Endothelial cell of umbilical vein (primary cell): ENCODE measurements around the gene NOP58.

Experiments used
- EZH2 ChIP-seq: IDR thresholded peaks from 2 replicates; pipeline ENCODE4 v1.6.1; 2012; ENCODE audit warnings: borderline replicate concordance, low read depth, mild to moderate bottlenecking, moderate library complexity, low read length, inconsistent platforms; ENCODE audit not compliant: severe bottlenecking
- GATA2 ChIP-seq: IDR thresholded peaks from 2 replicates; pipeline ENCODE4 v1.7.0; 2011; ENCODE audit warnings: low read depth, mild to moderate bottlenecking, moderate library complexity, mixed read lengths, low read length; ENCODE audit not compliant: insufficient read length, insufficient read depth
- JUN ChIP-seq: IDR thresholded peaks from 2 replicates; pipeline ENCODE4 v1.6.1; 2011; ENCODE audit warnings: borderline replicate concordance, low read depth; ENCODE audit not compliant: insufficient read length, insufficient read depth
- MAX ChIP-seq: IDR thresholded peaks from 2 replicates; pipeline ENCODE4 v1.6.1; 2011; ENCODE audit not compliant: insufficient read depth, insufficient read length
- MYC ChIP-seq: IDR thresholded peaks from one replicate; pipeline ENCODE4 v1.6.1; 2011; ENCODE audit warnings: mild to moderate bottlenecking, low read depth, low read length
- POLR2A ChIP-seq: IDR thresholded peaks from 2 replicates; pipeline ENCODE4 v1.6.1; 2012; ENCODE audit warnings: low read depth, mild to moderate bottlenecking, control low read depth, low read length
- POLR2AphosphoS5 ChIP-seq: IDR thresholded peaks from 2 replicates; pipeline ENCODE4 v1.6.1; 2012; ENCODE audit warnings: low read depth, mild to moderate bottlenecking, control low read depth, low read length, moderate library complexity; ENCODE audit not compliant: insufficient read depth
- TF ChIP-seq, protein P1 (sequence below), 2 donors: IDR thresholded peaks; 1 replicate in 1 of 2; 2 replicates in 1 of 2; pipeline ENCODE4 v1.5.1; 2011; ENCODE audit warnings: low read length in 2 of 2, mild to moderate bottlenecking in 2 of 2, moderate library complexity in 2 of 2, control low read depth in 1 of 2, inconsistent platforms in 1 of 2, low read depth in 1 of 2; ENCODE audit not compliant: insufficient read depth in 1 of 2; ENCODE audit errors: extremely low read depth in 1 of 2

- TF ChIP-seq, protein P1, sequence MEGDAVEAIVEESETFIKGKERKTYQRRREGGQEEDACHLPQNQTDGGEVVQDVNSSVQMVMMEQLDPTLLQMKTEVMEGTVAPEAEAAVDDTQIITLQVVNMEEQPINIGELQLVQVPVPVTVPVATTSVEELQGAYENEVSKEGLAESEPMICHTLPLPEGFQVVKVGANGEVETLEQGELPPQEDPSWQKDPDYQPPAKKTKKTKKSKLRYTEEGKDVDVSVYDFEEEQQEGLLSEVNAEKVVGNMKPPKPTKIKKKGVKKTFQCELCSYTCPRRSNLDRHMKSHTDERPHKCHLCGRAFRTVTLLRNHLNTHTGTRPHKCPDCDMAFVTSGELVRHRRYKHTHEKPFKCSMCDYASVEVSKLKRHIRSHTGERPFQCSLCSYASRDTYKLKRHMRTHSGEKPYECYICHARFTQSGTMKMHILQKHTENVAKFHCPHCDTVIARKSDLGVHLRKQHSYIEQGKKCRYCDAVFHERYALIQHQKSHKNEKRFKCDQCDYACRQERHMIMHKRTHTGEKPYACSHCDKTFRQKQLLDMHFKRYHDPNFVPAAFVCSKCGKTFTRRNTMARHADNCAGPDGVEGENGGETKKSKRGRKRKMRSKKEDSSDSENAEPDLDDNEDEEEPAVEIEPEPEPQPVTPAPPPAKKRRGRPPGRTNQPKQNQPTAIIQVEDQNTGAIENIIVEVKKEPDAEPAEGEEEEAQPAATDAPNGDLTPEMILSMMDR (IDR thresholded peaks at IDR 0.05; ENCODE audit: extremely low read depth in 1 of 2, insufficient read depth in 1 of 2, low read depth in 1 of 2, low read length in 2 of 2): no peak
- TF ChIP-seq POLR2A (no peak), POLR2AphosphoS5 (no peak), EZH2 (no peak), MAX (no peak), GATA2 (no peak), JUN (no peak), MYC (no peak)
These were observed 4.0 kb downstream of the NOP58 start for GRCh38 chr2:202269585-202269984.
